Vagina (tissue), 2 donors: ENCODE measurements around the gene TENM4.

Source experiments
- CTCF ChIP-seq, 3 experiments: fragments of 450-650 bp in 2 of 3; fragments of 200-600 bp in 1 of 3; sonication (generic) in 1 of 3; IDR thresholded peaks; one replicate each; pipeline ENCODE4 v1.5.1; 2017 to 2019; ENCODE audit warnings: antibody characterized with exemption in 3 of 3, mild to moderate bottlenecking in 2 of 3, moderate library complexity in 2 of 3
- POLR2A ChIP-seq, 2 donors: fragments of 450-650 bp; IDR thresholded peaks; one replicate each; pipeline ENCODE4 v1.6.1; 2017; ENCODE audit warnings: antibody characterized with exemption in 2 of 2, mild to moderate bottlenecking in 2 of 2, moderate library complexity in 2 of 2

DNA sequence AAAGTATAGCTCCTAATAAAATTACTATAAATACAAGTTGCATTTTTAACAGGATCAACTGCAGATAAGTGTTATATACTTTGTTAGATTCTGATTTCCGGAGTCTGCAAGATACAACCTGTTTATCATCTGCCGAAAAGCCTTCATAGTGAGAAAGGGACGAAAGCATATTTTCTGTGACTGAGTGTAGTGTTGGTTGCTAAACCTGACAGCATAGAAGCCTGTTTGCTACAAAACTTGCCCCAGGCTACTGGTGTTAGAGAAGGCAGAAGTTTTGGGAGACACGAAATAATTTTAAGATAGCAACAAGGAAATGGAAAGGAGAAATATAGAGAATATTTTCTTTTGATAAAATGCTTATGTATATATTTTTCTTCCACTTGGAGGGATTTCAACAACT is 622.6 kb downstream of the TENM4 start:
- TF ChIP-seq CTCF (IDR thresholded peaks at IDR 0.05) (no peak), POLR2A (IDR thresholded peaks at IDR 0.05) (no peak)
